ENCODE data around the gene NKX2-3. TPM values are rescaled to one million over a fixed set of nuclear protein-coding genes. Genes with fewer than 3 reads are reported as not detected.

Gene NKX2-3
- total RNA-seq, 3 donors from 2014 or later (not counting 1 experiment from before 2014, with no cell fraction given): not detected

DNA sequence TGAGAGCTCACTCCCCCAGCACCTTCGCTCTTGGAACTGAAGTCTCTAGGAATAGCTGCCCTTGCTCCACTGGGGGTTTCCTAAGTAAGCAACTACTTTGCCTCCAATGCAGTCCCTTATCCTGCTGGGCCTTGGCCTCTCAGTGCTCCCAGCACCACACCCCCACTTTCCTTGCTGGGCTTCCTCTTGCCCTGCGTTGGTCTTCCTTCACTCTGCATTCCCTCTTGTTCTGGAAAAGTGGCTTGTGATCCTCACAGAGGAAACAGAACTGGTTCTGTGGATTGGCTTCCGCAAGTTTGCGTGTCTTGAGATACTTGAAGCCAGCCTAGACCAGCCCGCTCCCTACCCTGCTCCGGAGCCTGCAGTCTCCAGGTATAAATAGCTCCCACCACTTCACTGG lies 6.4 kb downstream of the NKX2-3 start:
- Mint-ChIP-seq H3K27me3 (ENCODE audit: low read depth in 2 of 2) (peaks cover 62 to 68% of the 10 kb centered on the region in 2 donors), H3K36me3 (no peaks in the 10 kb centered on the region), H3K4me1 (peaks cover 5 to 7% of the 10 kb centered on the region in 2 donors), H3K4me3 (no peak overlapping the region), H3K27ac (no peak overlapping the region), H3K9me3 (no peaks in the 10 kb centered on the region)
- Histone ChIP-seq H3K4me3 (ENCODE audit: low read length) (no peak overlapping the region), H3K9me3 (ENCODE audit: control insufficient read depth, insufficient read depth, low read length) (no peaks in the 10 kb centered on the region), H3K27ac (ENCODE audit: low read length) (no peak overlapping the region), H3K27me3 (ENCODE audit: control insufficient read depth, insufficient read depth, low read length) (peaks cover 35% of the 10 kb centered on the region), H3K4me1 (ENCODE audit: control insufficient read depth, insufficient read depth, low read length) (peaks cover 12% of the 10 kb centered on the region), H3K36me3 (ENCODE audit: control insufficient read depth, insufficient read depth, low read length) (no peaks in the 10 kb centered on the region)
- no peak for DNase-seq
- intact Hi-C loops (cut with micrococcal nuclease): no loop called here
- TF ChIP-seq, protein P1, sequence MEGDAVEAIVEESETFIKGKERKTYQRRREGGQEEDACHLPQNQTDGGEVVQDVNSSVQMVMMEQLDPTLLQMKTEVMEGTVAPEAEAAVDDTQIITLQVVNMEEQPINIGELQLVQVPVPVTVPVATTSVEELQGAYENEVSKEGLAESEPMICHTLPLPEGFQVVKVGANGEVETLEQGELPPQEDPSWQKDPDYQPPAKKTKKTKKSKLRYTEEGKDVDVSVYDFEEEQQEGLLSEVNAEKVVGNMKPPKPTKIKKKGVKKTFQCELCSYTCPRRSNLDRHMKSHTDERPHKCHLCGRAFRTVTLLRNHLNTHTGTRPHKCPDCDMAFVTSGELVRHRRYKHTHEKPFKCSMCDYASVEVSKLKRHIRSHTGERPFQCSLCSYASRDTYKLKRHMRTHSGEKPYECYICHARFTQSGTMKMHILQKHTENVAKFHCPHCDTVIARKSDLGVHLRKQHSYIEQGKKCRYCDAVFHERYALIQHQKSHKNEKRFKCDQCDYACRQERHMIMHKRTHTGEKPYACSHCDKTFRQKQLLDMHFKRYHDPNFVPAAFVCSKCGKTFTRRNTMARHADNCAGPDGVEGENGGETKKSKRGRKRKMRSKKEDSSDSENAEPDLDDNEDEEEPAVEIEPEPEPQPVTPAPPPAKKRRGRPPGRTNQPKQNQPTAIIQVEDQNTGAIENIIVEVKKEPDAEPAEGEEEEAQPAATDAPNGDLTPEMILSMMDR (IDR thresholded peaks at IDR 0.05): no peak
- no peak for ATAC-seq
- WGBS (ENCODE audit: insufficient coverage): 90% methylated on average over 6 of the region's 6 CpGs

DNA sequence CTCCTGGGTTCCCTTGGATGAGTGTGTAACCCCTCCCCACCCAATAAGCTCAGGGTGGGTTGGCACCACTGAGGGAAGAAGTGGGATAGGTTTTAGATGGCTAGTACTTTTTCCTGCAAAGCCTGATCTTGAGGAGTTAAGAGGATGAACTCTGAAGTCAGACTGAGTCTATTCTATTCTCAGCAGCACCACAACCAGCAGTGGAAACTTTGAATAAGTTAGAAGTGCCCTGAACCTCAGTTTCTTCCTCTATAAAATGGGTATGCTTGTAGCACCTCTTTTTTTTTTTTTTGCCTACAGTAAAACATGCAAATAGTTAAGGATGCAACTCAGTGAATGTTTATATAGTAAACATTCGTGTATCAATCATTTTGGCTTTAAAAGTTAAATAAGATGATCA lies 7.1 kb downstream of the NKX2-3 start:
- H3K36me3 Mint-ChIP-seq: no peaks in the 10 kb centered on the region
- intact Hi-C loops (cut with micrococcal nuclease): no loop called here
- H3K27me3 ChIP-seq (ENCODE audit: control insufficient read depth, insufficient read depth, low read length): peaks cover 30% of the 10 kb centered on the region
- WGBS (ENCODE audit: insufficient coverage): 29% methylated on average over 1 of the region's 1 CpG
- no peak overlapping the region for H3K4me3 Mint-ChIP-seq
- no peaks in the 10 kb centered on the region for H3K9me3 Mint-ChIP-seq
- peaks cover 59 to 68% of the 10 kb centered on the region in 2 donors for H3K27me3 Mint-ChIP-seq (ENCODE audit: low read depth in 2 of 2)
- H3K27ac ChIP-seq (ENCODE audit: low read length): no peak overlapping the region
- TF ChIP-seq, protein P1 (IDR thresholded peaks at IDR 0.05): no peak
- no peak overlapping the region for H3K4me3 ChIP-seq (ENCODE audit: low read length)
- H3K4me1 ChIP-seq (ENCODE audit: control insufficient read depth, insufficient read depth, low read length): peaks cover 9% of the 10 kb centered on the region
- no peak overlapping the region for H3K27ac Mint-ChIP-seq
- peaks cover under 1 to 5% of the 10 kb centered on the region in 2 donors for H3K4me1 Mint-ChIP-seq
- no peaks in the 10 kb centered on the region for H3K9me3 ChIP-seq (ENCODE audit: control insufficient read depth, insufficient read depth, low read length)
- no peaks in the 10 kb centered on the region for H3K36me3 ChIP-seq (ENCODE audit: control insufficient read depth, insufficient read depth, low read length)
- ATAC-seq (no peak), DNase-seq (no peak)

DNA sequence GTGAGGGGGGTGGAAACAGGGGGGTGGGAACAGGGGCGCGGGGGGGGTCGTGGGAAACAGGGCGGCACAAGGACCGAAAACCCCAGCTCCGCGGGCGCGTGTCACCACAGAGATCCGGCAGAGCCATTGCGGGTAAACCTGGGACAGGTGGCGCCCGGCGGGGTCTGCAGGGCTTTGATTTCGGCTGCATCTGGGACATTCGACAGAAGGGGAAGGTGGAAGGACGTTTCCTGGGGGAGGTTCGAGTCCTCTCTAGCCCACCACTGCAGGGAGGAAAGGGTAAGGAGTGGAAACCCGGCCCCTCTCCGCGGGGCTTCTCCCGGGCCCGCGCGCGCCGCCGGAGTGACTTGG lies 7.5 kb downstream of the NKX2-3 start:
- H3K27me3 ChIP-seq (ENCODE audit: control insufficient read depth, insufficient read depth, low read length): peaks cover 28% of the 10 kb centered on the region
- Mint-ChIP-seq H3K36me3 (no peaks in the 10 kb centered on the region), H3K27ac (no peak overlapping the region), H3K4me1 (peaks cover 0 to 5% of the 10 kb centered on the region in 2 donors), H3K4me3 (no peak overlapping the region), H3K9me3 (no peaks in the 10 kb centered on the region), H3K27me3 (ENCODE audit: low read depth in 2 of 2) (peaks cover 59 to 70% of the 10 kb centered on the region in 2 donors)
- ATAC-seq: no peak
- H3K4me1 ChIP-seq (ENCODE audit: control insufficient read depth, insufficient read depth, low read length): peaks cover 7% of the 10 kb centered on the region
- no peak overlapping the region for H3K27ac ChIP-seq (ENCODE audit: low read length)
- H3K36me3 ChIP-seq (ENCODE audit: control insufficient read depth, insufficient read depth, low read length): no peaks in the 10 kb centered on the region
- no peaks in the 10 kb centered on the region for H3K9me3 ChIP-seq (ENCODE audit: control insufficient read depth, insufficient read depth, low read length)
- no peak overlapping the region for H3K4me3 ChIP-seq (ENCODE audit: low read length)
- TF ChIP-seq, protein P1 (IDR thresholded peaks at IDR 0.05): no peak
- intact Hi-C loops (cut with micrococcal nuclease): no loop called here
- WGBS (ENCODE audit: insufficient coverage): 2% methylated on average over 28 of the region's 28 CpGs
- no peak for DNase-seq
